Measurements from ENCODE around the gene CFAP65. TPM values are rescaled to one million over a fixed set of nuclear protein-coding genes. Genes with fewer than 3 reads are reported as not detected.
A peak's percentile ranks its signal among the peaks of the same experiment; 100 is the strongest.

CFAP65 gene
- total RNA-seq, 2 experiments from 2014 or later: not detected

DNA sequence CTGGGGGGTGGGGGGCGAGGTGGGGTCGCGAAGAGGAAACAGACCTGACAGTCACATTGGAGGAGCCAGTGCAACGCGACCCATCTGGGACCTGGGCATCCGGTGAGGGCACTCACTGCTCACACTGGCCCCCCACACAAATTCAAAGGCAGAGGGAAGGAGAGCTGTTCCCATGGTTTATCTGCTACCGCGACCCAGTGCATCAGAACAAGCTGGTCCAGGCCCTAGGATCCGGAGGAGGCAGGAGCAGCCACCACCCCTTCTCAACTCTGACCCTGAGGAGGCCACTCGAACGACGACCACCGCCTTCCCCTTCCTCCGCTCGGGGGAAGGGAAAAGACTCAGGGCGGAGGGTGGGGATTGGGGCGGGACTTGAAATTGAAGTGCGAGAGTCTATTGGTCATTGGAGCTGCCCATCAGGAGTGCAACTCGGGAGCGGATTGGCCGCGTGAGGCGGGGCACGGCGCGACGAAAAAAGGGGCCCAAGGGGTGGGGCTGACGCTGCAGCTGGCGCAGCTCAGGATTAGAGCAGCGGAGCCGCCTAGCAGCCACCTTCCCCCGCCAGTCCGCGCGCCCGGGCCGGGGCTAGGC lies 82.1 kb downstream of the CFAP65 start, which contains the start of gene CDK5R2:
Gene CDK5R2, plus strand, starts transcription at position 526 of the 591 bp plus-strand sequence. CDS start 155 bp downstream, outside the sequence.
- Mint-ChIP-seq H3K4me1 (peaks cover 15% of the 10 kb centered on the region), H3K36me3 (ENCODE audit: low read depth) (no peaks in the 10 kb centered on the region), H3K9me3 (no peaks in the 10 kb centered on the region), H3K27me3 (peaks cover 73% of the 10 kb centered on the region), H3K4me3 (peak within 1 kb of the TSS; percentile 34), H3K27ac (no peak within 1 kb of the TSS)
- ChIA-PET CTCF (interaction anchor here (0.7 to 1.4 kb wide), 3 partner anchors 21 to 61 kb away, joined by 3 read pairs; no protein-coding TSS in a partner anchor), POLR2A (interaction anchor here (1.0 kb wide), 1 partner anchor 23 kb away, joined by 3 read pairs; no protein-coding TSS in a partner anchor)
- DNase-seq: peak; percentile 67

DNA sequence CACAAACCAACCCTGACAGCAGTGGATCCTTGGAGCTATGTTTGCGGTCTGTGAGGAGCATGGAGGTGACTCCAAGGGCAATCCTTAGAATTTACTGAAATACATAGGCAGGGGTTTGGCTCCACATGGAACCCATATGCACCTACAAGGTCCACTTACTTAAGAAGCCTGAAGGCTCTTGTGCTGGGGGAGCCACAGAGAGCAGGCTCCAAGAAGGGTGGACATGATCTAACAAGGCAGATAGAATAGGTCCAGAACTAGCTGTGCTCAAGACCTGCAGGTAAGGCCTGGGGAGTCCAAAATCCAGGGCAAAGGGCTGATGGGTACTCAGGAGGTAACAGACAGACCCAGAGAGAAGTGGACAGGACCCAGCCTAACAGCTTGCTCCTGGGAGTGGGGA lies 83.0 kb downstream of the CFAP65 start:
- no peak overlapping the region for H3K4me3 Mint-ChIP-seq
- DNase-seq: no peak
- POLR2A ChIA-PET: no interaction called here

DNA sequence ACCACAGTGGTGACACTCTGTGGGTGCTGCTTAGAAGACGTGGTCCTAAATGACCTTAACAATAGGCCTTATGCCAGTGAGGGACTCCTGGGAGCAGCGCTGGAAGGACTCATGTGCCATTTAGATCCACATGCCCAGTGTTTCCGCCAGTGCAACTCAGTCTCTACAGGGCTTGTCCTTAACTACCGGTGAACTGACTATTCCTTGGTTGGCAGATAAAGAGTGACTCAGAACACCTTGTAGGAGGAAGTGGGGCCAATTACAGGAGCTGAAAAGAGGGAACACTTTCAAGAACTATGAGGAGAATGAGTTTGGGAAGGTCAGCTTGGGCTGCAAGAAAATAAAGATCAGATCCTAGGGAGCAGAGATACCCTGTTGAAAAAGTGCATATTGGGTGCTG lies 83.6 kb downstream of the CFAP65 start:
- Mint-ChIP-seq H3K27me3 (peaks cover 58% of the 10 kb centered on the region), H3K9me3 (no peaks in the 10 kb centered on the region), H3K4me3 (no peak overlapping the region), H3K4me1 (peaks cover 15% of the 10 kb centered on the region), H3K36me3 (ENCODE audit: low read depth) (no peaks in the 10 kb centered on the region), H3K27ac (no peak overlapping the region)
- no peak for DNase-seq
- CTCF ChIA-PET: interaction anchor here (1.7 kb wide), 1 partner anchor 22 kb away, joined by 5 read pairs; no protein-coding TSS in a partner anchor
- POLR2A ChIA-PET: no interaction called here

More for the DNA sequence above, 83.0 kb downstream of the CFAP65 start:
- Mint-ChIP-seq H3K36me3 (ENCODE audit: low read depth) (no peaks in the 10 kb centered on the region), H3K4me1 (peaks cover 15% of the 10 kb centered on the region), H3K9me3 (no peaks in the 10 kb centered on the region), H3K27me3 (peaks cover 63% of the 10 kb centered on the region), H3K27ac (no peak overlapping the region)
- CTCF ChIA-PET: interaction anchor here (1.4 kb wide), 1 partner anchor 37 kb away, joined by 3 read pairs; no protein-coding TSS in a partner anchor

DNA sequence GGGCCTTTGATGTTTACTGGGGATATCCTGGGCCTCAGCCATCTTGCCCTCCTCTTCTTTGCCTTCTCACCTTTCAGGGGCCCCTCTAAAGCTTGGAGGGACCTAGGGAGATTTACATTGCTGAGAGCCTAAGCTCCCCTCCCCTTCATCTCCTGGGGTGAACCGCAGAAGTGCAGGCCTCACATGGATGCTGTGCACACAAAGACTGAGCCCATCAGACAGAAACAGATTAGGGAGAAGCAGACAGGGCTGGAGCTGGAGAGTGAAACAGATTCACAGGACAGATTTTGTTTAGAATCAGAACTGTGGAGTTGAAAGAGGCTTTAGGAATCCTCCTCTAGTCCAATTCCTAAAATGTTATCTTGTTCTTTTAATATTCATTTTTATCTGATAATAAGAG lies 85.3 kb downstream of the CFAP65 start:
- ChIA-PET CTCF (interaction anchor here (1.7 kb wide), 1 partner anchor 24 kb away, joined by 5 read pairs; no protein-coding TSS in a partner anchor), POLR2A (no interaction called here)
- Mint-ChIP-seq H3K9me3 (no peaks in the 10 kb centered on the region), H3K27ac (no peak overlapping the region), H3K4me1 (peaks cover 12% of the 10 kb centered on the region), H3K27me3 (peaks cover 47% of the 10 kb centered on the region), H3K36me3 (ENCODE audit: low read depth) (no peaks in the 10 kb centered on the region), H3K4me3 (no peak overlapping the region)
- no peak for DNase-seq

DNA sequence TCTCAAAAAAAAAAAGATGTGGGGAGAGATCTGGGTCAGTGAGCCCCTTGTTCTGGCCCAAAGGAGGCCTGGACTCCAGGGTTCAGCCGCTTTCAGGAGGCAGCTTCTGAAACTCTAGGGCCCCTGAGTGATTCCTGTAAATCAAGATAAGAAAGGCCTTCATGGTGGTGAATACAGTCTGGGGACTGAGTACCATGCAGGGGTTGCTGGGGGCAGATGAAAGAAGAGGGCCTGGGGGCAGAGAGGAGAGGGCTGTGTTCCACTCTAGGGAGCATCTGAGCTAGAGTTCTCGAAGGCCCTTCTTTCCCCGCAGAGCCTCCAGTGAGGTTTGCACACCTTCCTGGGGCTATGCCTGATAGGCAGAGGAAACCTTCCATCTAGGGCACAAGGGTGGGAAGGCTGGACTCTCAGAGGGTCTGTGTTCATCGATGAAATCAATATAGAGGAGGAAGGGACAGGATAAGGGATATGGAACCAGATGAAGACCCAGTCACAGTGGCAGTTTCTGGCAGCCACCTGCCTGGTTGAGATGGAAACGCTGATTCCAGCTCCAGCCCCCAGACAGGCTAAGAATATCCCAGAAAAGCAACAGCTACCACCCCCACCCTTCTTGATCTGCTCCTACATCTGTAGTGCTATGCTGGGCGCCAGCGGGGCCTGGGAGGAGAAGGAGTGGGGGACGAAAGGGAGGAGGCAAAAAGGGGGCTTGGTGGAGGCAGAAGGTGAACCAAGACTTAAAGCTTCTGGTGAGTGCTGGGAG lies 86.6 kb downstream of the CFAP65 start:
- H3K27me3 Mint-ChIP-seq: peaks cover 42% of the 10 kb centered on the region
- no peak for DNase-seq
- no peaks in the 10 kb centered on the region for H3K36me3 Mint-ChIP-seq (ENCODE audit: low read depth)
- H3K9me3 Mint-ChIP-seq: no peaks in the 10 kb centered on the region
- H3K4me3 Mint-ChIP-seq: no peak overlapping the region
- H3K4me1 Mint-ChIP-seq: peaks cover 8% of the 10 kb centered on the region
- POLR2A ChIA-PET: no interaction called here
- H3K27ac Mint-ChIP-seq: no peak overlapping the region
- CTCF ChIA-PET: interaction anchor here (0.6 kb wide), 1 partner anchor 22 kb away, joined by 3 read pairs; no protein-coding TSS in a partner anchor

DNA sequence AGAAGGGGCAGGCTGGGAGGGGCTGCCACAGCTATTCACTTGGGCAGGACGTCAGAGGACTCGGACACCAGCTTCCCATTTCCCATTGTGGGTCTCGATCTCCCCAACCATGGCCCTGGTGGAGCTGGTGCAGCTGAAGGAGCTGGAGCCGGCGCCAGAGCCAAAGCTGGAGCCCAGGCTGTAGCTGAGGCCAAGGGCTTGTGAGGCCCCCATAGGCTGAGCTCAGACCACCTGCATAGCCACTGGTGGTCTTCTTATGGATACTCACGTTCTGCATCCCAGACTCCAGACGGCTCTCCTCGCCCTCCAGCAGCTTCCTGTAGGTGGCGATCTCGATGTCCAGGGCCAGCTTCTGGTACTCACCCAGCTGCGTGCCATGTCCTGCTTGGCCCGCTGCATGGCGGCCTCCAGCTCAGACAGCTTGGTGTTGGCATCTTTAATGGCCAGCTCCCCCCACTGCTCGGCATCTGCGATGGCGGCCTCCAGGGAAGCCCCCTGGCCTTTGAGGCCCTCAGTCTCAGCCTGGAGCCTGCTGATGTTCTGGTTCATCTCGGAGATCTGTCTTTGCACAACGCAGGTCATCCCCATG lies 87.9 kb downstream of the CFAP65 start:
- ChIA-PET POLR2A (no interaction called here), CTCF (interaction anchor here (1.1 kb wide), 1 partner anchor 13 kb away, joined by 3 read pairs; no protein-coding TSS in a partner anchor)
- Mint-ChIP-seq H3K27me3 (peaks cover 32% of the 10 kb centered on the region), H3K27ac (no peak overlapping the region), H3K36me3 (ENCODE audit: low read depth) (no peaks in the 10 kb centered on the region), H3K9me3 (no peaks in the 10 kb centered on the region), H3K4me3 (no peak overlapping the region), H3K4me1 (no peaks in the 10 kb centered on the region)
- no peak for DNase-seq

Other genes starting within 250 kb of the CFAP65 start
- not detected for gene PRKAG3, start 209.7 kb downstream of the CFAP65 start, total RNA-seq
- not detected for gene WNT6, start 181.7 kb downstream of the CFAP65 start, total RNA-seq
- 1 to 10 TPM in 1 of 2 experiments, under 1 TPM in 1; 0.70 to 1.4 TPM for gene WNT10A, start 160.7 kb downstream of the CFAP65 start, total RNA-seq
- not detected for gene CDK5R2, start 81.8 kb downstream of the CFAP65 start, total RNA-seq
- gene FEV, start 56.3 kb downstream of the CFAP65 start, total RNA-seq: not detected
- not detected for gene CRYBA2, start 48.1 kb downstream of the CFAP65 start, total RNA-seq
- not detected for gene IHH, start 19.4 kb upstream of the CFAP65 start, total RNA-seq
- 10 to 100 TPM; 12.0 to 12.2 TPM for gene NHEJ1, start 119.3 kb upstream of the CFAP65 start, total RNA-seq
- gene SLC23A3, start 128.5 kb upstream of the CFAP65 start, total RNA-seq: 1 to 10 TPM; 2.3 TPM
- 10 to 100 TPM; 68.7 to 72.9 TPM for gene CNPPD1, start 135.4 kb upstream of the CFAP65 start, total RNA-seq
- gene RETREG2, start 136.8 kb upstream of the CFAP65 start, total RNA-seq: 100 to 1,000 TPM; 107 to 113 TPM
- 10 to 100 TPM; 51.4 to 56.7 TPM for gene ZFAND2B, start 165.3 kb upstream of the CFAP65 start, total RNA-seq
- 10 to 100 TPM; 15.2 to 17.9 TPM for gene ABCB6, start 177.4 kb upstream of the CFAP65 start, total RNA-seq
- gene ATG9A, start 188.1 kb upstream of the CFAP65 start, total RNA-seq: 10 to 100 TPM; 58.9 to 60.7 TPM
- 100 to 1,000 TPM; 121 to 122 TPM for gene ANKZF1, start 188.3 kb upstream of the CFAP65 start, total RNA-seq
- 1 to 10 TPM; 6.2 to 7.3 TPM for gene GLB1L, start 203.9 kb upstream of the CFAP65 start, total RNA-seq
- 10 to 100 TPM; 41.6 to 42.3 TPM for gene STK16, start 204.0 kb upstream of the CFAP65 start, total RNA-seq
- not detected for gene TUBA4B, start 211.7 kb upstream of the CFAP65 start, total RNA-seq
- 100 to 1,000 TPM; 313 to 344 TPM for gene TUBA4A, start 212.4 kb upstream of the CFAP65 start, total RNA-seq
- 10 to 100 TPM; 57.0 to 59.7 TPM for gene DNAJB2, start 237.8 kb upstream of the CFAP65 start, total RNA-seq